PC-9 (cell line): ENCODE data around the gene MMAB.

ENCODE experiments used
- CTCF ChIP-seq: fragments of 200-600 bp; sonication (generic); conservative IDR thresholded peaks from 2 replicates; pipeline ENCODE4 v1.6.1; 2017; ENCODE audit warnings: mixed run types, antibody characterized with exemption, mild to moderate bottlenecking, moderate library complexity
- EZH2 ChIP-seq: fragments of 200-600 bp; sonication (generic); IDR thresholded peaks from 2 replicates; pipeline ENCODE4 v1.8.0; 2017; ENCODE audit warnings: antibody characterized with exemption, low read depth

DNA sequence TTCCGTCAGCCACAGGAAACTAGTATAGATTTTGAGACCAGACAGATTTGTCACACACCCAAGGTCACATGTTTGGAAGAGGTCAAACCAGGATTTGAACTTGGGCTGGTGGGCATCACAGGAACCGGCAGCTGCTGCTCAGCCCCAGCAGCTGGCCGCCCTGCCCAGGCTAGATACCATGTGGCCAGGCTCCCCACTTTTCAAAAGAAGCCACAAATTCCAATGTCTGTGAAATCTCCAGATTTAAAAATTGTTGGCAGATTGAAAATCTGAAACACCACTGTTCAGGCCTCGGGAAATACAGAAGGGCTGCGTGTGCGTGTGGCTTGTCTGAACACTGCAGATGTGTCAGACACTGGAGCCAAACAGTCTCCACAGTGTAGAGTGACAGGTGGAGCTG lies 30.4 kb downstream of the MMAB start:
- TF ChIP-seq CTCF, result no peak
- no peak for TF ChIP-seq EZH2
